ENCODE measurements around the gene NEUROD2.

DNA sequence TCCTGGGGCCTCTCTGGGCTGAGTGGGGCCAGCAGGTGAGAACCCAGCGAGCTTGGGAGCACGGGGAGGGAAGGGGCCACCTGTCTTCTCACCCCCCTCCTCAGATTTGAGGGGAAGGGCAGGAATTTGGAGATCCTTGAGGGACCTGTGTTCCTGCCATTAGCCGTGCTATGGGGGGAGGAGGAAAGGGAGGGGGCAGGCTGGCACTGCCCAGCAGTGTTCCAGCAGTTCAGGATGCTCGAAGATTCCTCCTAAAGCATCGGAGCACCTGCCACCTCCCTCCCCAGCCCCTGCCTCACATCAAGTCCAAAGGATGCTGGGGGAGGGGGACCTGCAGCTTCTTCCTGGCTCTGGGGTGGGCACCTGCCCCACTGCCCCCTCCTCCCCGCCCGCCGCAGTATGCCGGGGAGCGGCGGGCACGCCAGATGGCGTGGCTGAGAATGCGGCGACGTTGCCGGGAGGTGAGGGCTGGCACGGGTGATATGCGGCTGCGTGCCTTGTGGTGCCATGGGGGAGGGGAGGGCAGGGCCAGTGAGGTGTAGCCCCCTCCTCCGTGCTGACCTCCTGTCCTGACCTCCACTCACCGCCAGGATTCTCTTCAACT is 4.7 kb upstream of the NEUROD2 start:
- TF ChIP-seq, protein P1, sequence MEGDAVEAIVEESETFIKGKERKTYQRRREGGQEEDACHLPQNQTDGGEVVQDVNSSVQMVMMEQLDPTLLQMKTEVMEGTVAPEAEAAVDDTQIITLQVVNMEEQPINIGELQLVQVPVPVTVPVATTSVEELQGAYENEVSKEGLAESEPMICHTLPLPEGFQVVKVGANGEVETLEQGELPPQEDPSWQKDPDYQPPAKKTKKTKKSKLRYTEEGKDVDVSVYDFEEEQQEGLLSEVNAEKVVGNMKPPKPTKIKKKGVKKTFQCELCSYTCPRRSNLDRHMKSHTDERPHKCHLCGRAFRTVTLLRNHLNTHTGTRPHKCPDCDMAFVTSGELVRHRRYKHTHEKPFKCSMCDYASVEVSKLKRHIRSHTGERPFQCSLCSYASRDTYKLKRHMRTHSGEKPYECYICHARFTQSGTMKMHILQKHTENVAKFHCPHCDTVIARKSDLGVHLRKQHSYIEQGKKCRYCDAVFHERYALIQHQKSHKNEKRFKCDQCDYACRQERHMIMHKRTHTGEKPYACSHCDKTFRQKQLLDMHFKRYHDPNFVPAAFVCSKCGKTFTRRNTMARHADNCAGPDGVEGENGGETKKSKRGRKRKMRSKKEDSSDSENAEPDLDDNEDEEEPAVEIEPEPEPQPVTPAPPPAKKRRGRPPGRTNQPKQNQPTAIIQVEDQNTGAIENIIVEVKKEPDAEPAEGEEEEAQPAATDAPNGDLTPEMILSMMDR (IDR thresholded peaks at IDR 0.05; ENCODE audit: extremely low read depth in 1 of 2, insufficient read depth in 1 of 2, low read depth in 1 of 2, low read length in 2 of 2): no peak
- no peak for TF ChIP-seq POLR2A (IDR thresholded peaks at IDR 0.05; ENCODE audit: low read depth, low read length)
- TF ChIP-seq POLR2AphosphoS5 (IDR thresholded peaks at IDR 0.05; ENCODE audit: insufficient read depth, low read depth, low read length): no peak
- TF ChIP-seq, protein P2, sequence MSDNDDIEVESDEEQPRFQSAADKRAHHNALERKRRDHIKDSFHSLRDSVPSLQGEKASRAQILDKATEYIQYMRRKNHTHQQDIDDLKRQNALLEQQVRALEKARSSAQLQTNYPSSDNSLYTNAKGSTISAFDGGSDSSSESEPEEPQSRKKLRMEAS (IDR thresholded peaks at IDR 0.05; ENCODE audit: insufficient read depth, insufficient read length): no peak
- TF ChIP-seq EZH2 (IDR thresholded peaks at IDR 0.05; ENCODE audit: borderline replicate concordance, low read depth, low read length, severe bottlenecking): no peak
- TF ChIP-seq JUN (IDR thresholded peaks at IDR 0.05; ENCODE audit: borderline replicate concordance, insufficient read depth, insufficient read length, low read depth): no peak
- TF ChIP-seq FOS (IDR thresholded peaks at IDR 0.05; ENCODE audit: borderline replicate concordance, insufficient read depth, low read length): no peak
- no peak for TF ChIP-seq MYC (IDR thresholded peaks at IDR 0.05; ENCODE audit: low read depth, low read length)
- no peak for TF ChIP-seq GATA2 (IDR thresholded peaks at IDR 0.05; ENCODE audit: insufficient read depth, insufficient read length, low read depth, low read length)

Data from endothelial cell of umbilical vein (primary cell).